Heart left ventricle (tissue), 16 donors: ENCODE data around the gene COL27A1. TPM values are rescaled to one million over a fixed set of nuclear protein-coding genes. Genes with fewer than 3 reads are reported as not detected.

Experiments used
- ATAC-seq, 4 donors: fragments of 200-7000 bp; cut with Tn5 transposase; one replicate each; pipeline ENCODE4 v1.9.1; 2020 to 2022; ENCODE audit warnings: moderate library complexity in 4 of 4, mild to moderate bottlenecking in 3 of 4, moderate number of reproducible peaks in 1 of 4
- DNase-seq, 5 donors: peaks; one replicate each; pipeline ENCODE4 v3.0.0-alpha.2; 2020
- H3K27ac ChIP-seq, 12 donors: fragments of 200-600 bp; sonication (generic) in 4 of 12; one replicate each; pipeline versions ENCODE4 v1.5.0 to v1.8.0; 2016 to 2022; ENCODE audit warnings: mild to moderate bottlenecking in 2 of 12
- H3K27me3 ChIP-seq, 9 donors: fragments of 200-600 bp; sonication (generic) in 2 of 9; one replicate each; pipeline versions ENCODE4 v1.5.1 to v1.8.0; 2016 to 2022; ENCODE audit warnings: mild to moderate bottlenecking in 3 of 9
- H3K36me3 ChIP-seq, 9 donors: fragments of 200-600 bp; sonication (generic) in 2 of 9; one replicate each; pipeline versions ENCODE4 v1.5.0 to v1.8.0; 2018 to 2022; ENCODE audit warnings: mild to moderate bottlenecking in 2 of 9
- H3K4me1 ChIP-seq, 12 donors: fragments of 200-600 bp; sonication (generic) in 4 of 12; one replicate each; pipeline versions ENCODE4 v1.5.0 to v1.8.0; 2016 to 2022; ENCODE audit warnings: mild to moderate bottlenecking in 3 of 12
- H3K4me3 ChIP-seq, 12 donors: fragments of 200-600 bp; sonication (generic) in 4 of 12; one replicate each; pipeline versions ENCODE4 v1.5.0 to v1.8.0; 2017 to 2022; ENCODE audit warnings: mild to moderate bottlenecking in 9 of 12, moderate library complexity in 4 of 12
- H3K9me3 ChIP-seq, 12 donors: fragments of 200-600 bp; sonication (generic) in 4 of 12; one replicate each; pipeline versions ENCODE4 v1.5.0 to v1.8.0; 2016 to 2022; ENCODE audit warnings: mild to moderate bottlenecking in 1 of 12
- CTCF ChIP-seq, 12 donors: fragments of 200-600 bp; sonication (generic) in 4 of 12; IDR thresholded peaks; one replicate each; pipeline versions ENCODE4 v1.5.0 to v1.8.0; 2018 to 2022; ENCODE audit warnings: antibody characterized with exemption in 12 of 12, mild to moderate bottlenecking in 5 of 12
- POLR2A ChIP-seq, 2 donors: fragments of 450-650 bp; IDR thresholded peaks; one replicate each; pipeline ENCODE4 v1.6.1; 2017; ENCODE audit warnings: antibody characterized with exemption in 2 of 2, mild to moderate bottlenecking in 2 of 2, moderate library complexity in 2 of 2
- WGBS, 4 donors: extraction: QIAGEN DNeasy Blood & Tissue Kit in 2 of 4; methylation state at CpG; one replicate each; pipeline versions ENCODE4 v1.1.5 to v1.1.7; 2013 to 2018; 5-methylcytosine and 5-hydroxymethylcytosine counted together
- intact Hi-C, 10 donors: fragments of 100-400 bp; cut with DNase I; formaldehyde crosslinking; loops; one replicate each; pipeline versions ENCODE4 v1.11.1 to v1.14.2; 2022
- polyA plus RNA-seq, 2 donors: library from polyadenylated mRNA; stranded (reverse); fragments of 200-250 nt; gene quantifications; one replicate each; pipeline ENCODE4 v1.2.3, GENCODE V29; 2013
- total RNA-seq, 9 donors: library from RNA; depleted of rRNA in 2 of 9; stranded (reverse); fragments of >200 nt in 2 of 9; fragmentation: NEBNext Ultra II Directional in 3 of 9; extraction: Animal tissue kit (Norgen Biotek cat#: 25700) in 3 of 9; gene quantifications; one replicate each; pipeline versions ENCODE4 v1.1.0 to v1.2.4, GENCODE V29; 2016 to 2023
- donor health status: ischemic (EF 13 %, LVEDD 7.1; RV severe dilation, severe dysfunction).
- donor health status: healthy with polysubstance abuse.
- donor health status: DM: no; HTN: yes; CAD: no.
- donor health status: DM: no; HTN: no; CAD: no.
- donor health status: ischemic (EF 25% LVEDD 6.9; RV normal size, moderate dysfunction).
- donor health status: ischemic (EF 25% LVEDD 5.7; RV mildly dilated, moderate dysfunction).
- donor health status: healthy.
- donor health status: DM: yes; HTN: yes; CAD: no.
- donor health status: ischemic (EF 35%, LVEDD 5.7; RV mildly dilated, moderate dysfunction).
- donor health status: nonischemic (EF 11% LVEDD 7.7; RV severe dilation, severe dysfunction).
- donor health status: DM: yes; HTN: yes; CAD: no.
- donor health status: PGD.
- donor health status: ischemic (EF 29% LVEDD 5.4; RV normal size, mild dysfunction).
- donor health status: nonischemic (EF 23%, LVEDD 6.1; RV moderate dilation, normal function).

Gene COL27A1
- total and polyA plus RNA-seq, 11 donors, result 2.3 to 14.2 (median 5.2) TPM

GRCh38 chr9:114117996-114118830 is 37.1 kb upstream of the COL27A1 start:
- H3K36me3 ChIP-seq, result no peaks in the 10 kb centered on the region

GRCh38 chr9:114119242-114120191 is 35.8 kb upstream of the COL27A1 start:
- TF ChIP-seq POLR2A (IDR thresholded peaks at IDR 0.05), result no peak
- no peaks in the 10 kb centered on the region for H3K9me3 ChIP-seq
- intact Hi-C loops, result no loop called here
- DNase-seq (no peak), ATAC-seq (no peak)
- H3K4me1 ChIP-seq, result peaks cover 0 to 18% (median 3%) of the 10 kb centered on the region in 12 donors
- 54 to 73% (median 65%) methylated on average over 8 to 9 of the region's 9 CpGs for WGBS, 4 donors
- no peaks in the 10 kb centered on the region for H3K36me3 ChIP-seq
- peaks cover 0 to 9% (median 0%) of the 10 kb centered on the region in 9 donors for H3K27me3 ChIP-seq
- H3K27ac ChIP-seq, result no peak overlapping the region
- no peak overlapping the region for H3K4me3 ChIP-seq

More at GRCh38 chr9:114117996-114118830, 37.1 kb upstream of the COL27A1 start:
- peaks cover 0 to 15% (median 8%) of the 10 kb centered on the region in 12 donors for H3K4me1 ChIP-seq
- intact Hi-C loops, result no loop called here
- no peak for TF ChIP-seq POLR2A (IDR thresholded peaks at IDR 0.05)
- TF ChIP-seq CTCF (IDR thresholded peaks at IDR 0.05), result no peak
- 68 to 76% (median 73%) methylated on average over 19 to 21 of the region's 21 CpGs for WGBS, 4 donors
- peaks cover 0 to 9% (median 0%) of the 10 kb centered on the region in 9 donors for H3K27me3 ChIP-seq
- no peaks in the 10 kb centered on the region for H3K9me3 ChIP-seq
- no peak overlapping the region for H3K27ac ChIP-seq
- DNase-seq, result peak in 1 of 5 donors; percentile 12
- no peak for ATAC-seq
- no peak overlapping the region for H3K4me3 ChIP-seq

GRCh38 chr9:114120192-114121014 is 34.9 kb upstream of the COL27A1 start:
- Histone ChIP-seq H3K36me3 (no peaks in the 10 kb centered on the region), H3K9me3 (no peaks in the 10 kb centered on the region), H3K27me3 (peaks cover 0 to 9% (median 0%) of the 10 kb centered on the region in 9 donors), H3K27ac (no peak overlapping the region), H3K4me3 (no peak overlapping the region), H3K4me1 (peaks cover 0 to 23% (median 3%) of the 10 kb centered on the region in 12 donors)
- ATAC-seq, result no peak
- no peak for DNase-seq
- intact Hi-C loops, result no loop called here
- TF ChIP-seq CTCF (IDR thresholded peaks at IDR 0.05) (no peak), POLR2A (IDR thresholded peaks at IDR 0.05) (no peak)
- WGBS, 4 donors, result 64 to 73% (median 67%) methylated on average over 4 of the region's 4 CpGs
